ENCODE results near the gene LYRM2.

LYRM2 gene

GRCh38 chr6:89555806-89556205, 82.7 kb downstream of the LYRM2 start:
- no peak for DNase-seq (ENCODE audit: low spot score)

GRCh38 chr6:89555031-89555430, 83.5 kb downstream of the LYRM2 start:
- DNase-seq (ENCODE audit: low spot score): no peak

- no peak for DNase-seq (ENCODE audit: low spot score)
Measured at GRCh38 chr6:89554106-89554505, 84.4 kb downstream of the LYRM2 start.

DNA sequence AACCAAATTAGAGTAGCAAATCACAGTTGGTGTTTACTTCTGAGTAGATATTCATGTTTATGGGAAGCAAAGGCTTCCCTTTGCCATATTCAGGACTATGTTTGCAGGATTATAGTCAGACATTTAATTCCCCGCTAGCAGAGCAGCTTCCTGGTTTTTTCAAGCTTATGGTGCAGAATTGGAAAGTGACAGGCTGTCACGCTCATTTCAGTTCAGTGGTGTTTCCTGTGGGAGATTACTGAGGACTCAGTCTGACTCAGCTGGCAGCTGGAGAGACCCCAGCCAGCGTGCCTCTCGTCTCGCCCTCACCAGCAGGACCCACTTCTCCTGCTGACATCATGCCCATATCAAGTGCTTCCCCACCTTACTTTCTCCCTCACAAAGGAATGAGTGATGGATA, 85.1 kb downstream of the LYRM2 start:
- DNase-seq (ENCODE audit: low spot score): no peak

GRCh38 chr6:89547281-89547680, 91.3 kb downstream of the LYRM2 start:
- DNase-seq (ENCODE audit: low spot score): no peak

- DNase-seq (ENCODE audit: low spot score): no peak
Measured at GRCh38 chr6:89542866-89543265, 95.7 kb downstream of the LYRM2 start.

GRCh38 chr6:89542081-89542857, 96.3 kb downstream of the LYRM2 start:
- no peak for DNase-seq (ENCODE audit: low spot score)

GRCh38 chr6:89539779-89540178, 98.8 kb downstream of the LYRM2 start:
- no peak for DNase-seq (ENCODE audit: low spot score)

GRCh38 chr6:89536231-89536630, 102.3 kb downstream of the LYRM2 start:
- no peak for DNase-seq (ENCODE audit: low spot score)

GRCh38 chr6:89530982-89531381, 107.6 kb downstream of the LYRM2 start:
- no peak for DNase-seq (ENCODE audit: low spot score)

- no peak for DNase-seq (ENCODE audit: low spot score)
Measured at GRCh38 chr6:89528866-89529265, 109.7 kb downstream of the LYRM2 start.

DNA sequence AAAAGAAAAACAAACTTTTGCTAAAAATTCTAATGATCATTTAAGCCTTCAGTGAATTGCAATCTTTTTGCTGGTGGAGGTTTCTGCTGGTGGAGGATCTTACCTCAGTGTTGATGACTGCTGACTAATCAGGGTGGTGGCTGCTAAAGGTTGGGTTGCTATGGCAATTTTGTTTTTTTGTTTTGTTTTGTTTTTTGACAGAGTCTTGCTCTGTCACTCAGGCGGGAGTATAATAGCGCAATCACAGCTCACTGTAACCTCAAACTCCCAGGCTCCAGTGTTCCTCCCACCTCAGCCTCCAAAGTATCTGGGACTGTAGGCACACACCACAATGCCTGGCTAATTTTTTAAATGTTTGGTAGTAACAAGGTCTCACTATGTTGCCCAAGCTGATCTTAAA, 110.9 kb downstream of the LYRM2 start:
- no peak for DNase-seq (ENCODE audit: low spot score)

- no peak for DNase-seq (ENCODE audit: low spot score)
Measured at GRCh38 chr6:89526563-89526869, 112.0 kb downstream of the LYRM2 start.

- no peak for DNase-seq (ENCODE audit: low spot score)
Measured at GRCh38 chr6:89525786-89526562, 112.6 kb downstream of the LYRM2 start.

DNA sequence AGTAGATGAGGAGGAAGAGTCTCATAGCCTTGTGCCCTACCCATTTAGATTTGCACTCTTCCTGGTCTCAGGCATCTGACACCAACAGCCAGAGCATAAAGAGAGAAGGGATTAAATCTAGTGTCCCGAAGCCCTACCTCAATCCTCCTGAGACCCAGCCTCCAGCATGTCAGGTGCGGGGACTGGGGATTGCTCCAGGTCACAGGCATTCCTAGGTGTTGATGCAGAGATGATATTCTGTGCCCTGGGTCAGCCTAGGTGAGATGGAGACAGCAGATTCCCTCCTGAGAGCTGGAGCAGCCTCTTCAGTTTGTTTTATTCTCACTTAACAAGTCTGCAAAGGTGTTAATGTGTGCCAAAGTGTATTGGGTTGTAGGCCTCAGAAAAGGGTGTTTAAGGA, 115.8 kb downstream of the LYRM2 start:
- DNase-seq (ENCODE audit: low spot score): no peak

DNA sequence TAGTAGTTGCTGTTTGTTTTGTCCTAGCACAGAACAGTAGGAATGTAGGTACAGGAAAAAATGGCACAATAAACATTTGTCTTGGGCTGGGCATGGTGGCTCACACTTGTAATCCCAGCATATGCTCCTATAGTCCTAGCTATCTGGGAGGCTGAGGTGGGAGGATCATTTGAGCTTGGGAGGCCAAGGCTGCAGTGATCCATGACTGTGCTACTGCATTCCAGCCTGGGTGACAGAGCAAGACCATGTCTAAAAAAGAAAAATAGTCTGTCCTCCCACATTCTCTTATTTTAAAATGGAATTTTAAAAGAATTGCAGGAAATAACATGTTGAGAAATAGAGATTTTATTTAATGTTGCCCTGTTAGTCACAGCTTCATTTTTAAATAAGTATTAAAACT, 117.8 kb downstream of the LYRM2 start:
- no peak for DNase-seq (ENCODE audit: low spot score)

DNA sequence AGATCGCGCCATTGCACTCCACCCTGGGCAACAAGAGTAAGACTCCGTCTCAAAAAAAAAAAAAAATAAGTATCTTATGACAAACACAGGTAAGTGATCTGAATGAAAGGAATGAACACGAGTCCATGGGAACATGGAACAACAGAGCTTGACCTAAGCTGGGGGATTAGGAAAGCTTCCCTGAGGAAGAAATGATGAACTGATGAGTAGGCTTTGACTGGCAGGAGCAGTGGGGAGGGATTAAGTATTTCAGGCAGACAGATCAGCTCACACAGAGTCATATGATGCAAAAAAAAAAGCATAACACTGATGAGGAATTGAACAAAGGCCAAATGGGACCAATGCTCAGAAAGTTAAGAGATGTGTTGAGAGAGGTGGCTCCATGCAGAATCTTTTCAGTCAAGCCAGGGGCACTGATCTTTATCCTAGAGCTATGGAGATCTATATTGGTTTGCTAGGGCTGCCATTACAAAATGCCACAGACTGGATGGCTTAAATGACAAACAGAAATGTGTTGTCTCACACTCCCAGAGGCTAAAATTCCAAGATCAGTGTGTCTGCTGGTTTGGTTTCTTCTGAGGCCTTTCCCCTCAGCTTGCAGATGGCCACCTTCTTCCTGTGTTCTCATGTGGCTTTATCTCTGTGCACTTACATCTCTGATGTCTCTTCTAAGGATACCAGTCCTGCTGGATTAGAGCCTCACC, 120.0 kb downstream of the LYRM2 start:
- DNase-seq (ENCODE audit: low spot score): no peak

All from Ammon's horn (tissue), 1 donor.